Loucy (cell line): ENCODE measurements around the gene DVL3.
"Not testable (repeated sequence)": the region's sequence is repeated elsewhere in the genome, so short reads cannot be mapped to it uniquely, and the experiment has no call there.

Experiments used
- H2AFZ ChIP-seq: fragments of 200-600 bp; sonication (generic); 2 replicates; pipeline ENCODE4 v1.6.0; 2016; ENCODE audit warnings: antibody characterized with exemption, mild to moderate bottlenecking, low read length, moderate library complexity
- H3F3A ChIP-seq: fragments of 200-600 bp; 2 replicates; pipeline ENCODE4 v1.6.0; 2016; ENCODE audit warnings: antibody characterized with exemption, low read depth, mild to moderate bottlenecking
- H3K27me3 ChIP-seq: fragments of 200-600 bp; sonication (generic); 2 replicates; pipeline ENCODE4 v1.6.1; 2014; ENCODE audit warnings: low read length, mild to moderate bottlenecking; ENCODE audit not compliant: insufficient read depth, poor library complexity, severe bottlenecking
- H3K36me3 ChIP-seq: fragments of 200-600 bp; sonication (generic); 2 replicates; pipeline ENCODE4 v1.6.1; 2016; ENCODE audit warnings: low read length; ENCODE audit not compliant: insufficient read depth
- H3K4me1 ChIP-seq: fragments of 200-600 bp; sonication (generic); 2 replicates; pipeline ENCODE4 v1.5.1; 2014; ENCODE audit warnings: low read length, mild to moderate bottlenecking; ENCODE audit not compliant: insufficient read depth, poor library complexity, severe bottlenecking
- H3K4me2 ChIP-seq: fragments of 200-600 bp; sonication (generic); 2 replicates; pipeline ENCODE4 v1.6.0; 2014; ENCODE audit warnings: antibody characterized with exemption, low read length, low read depth, mild to moderate bottlenecking; ENCODE audit not compliant: poor library complexity, severe bottlenecking
- H3K4me3 ChIP-seq: fragments of 200-600 bp; sonication (generic); 2 replicates; pipeline ENCODE4 v1.5.1; 2014; ENCODE audit warnings: low read length, mild to moderate bottlenecking, mixed read lengths; ENCODE audit not compliant: poor library complexity, severe bottlenecking
- H3K79me2 ChIP-seq: fragments of 200-600 bp; sonication (generic); 2 replicates; pipeline ENCODE4 v1.6.1; 2014; ENCODE audit warnings: low read length; ENCODE audit not compliant: insufficient read depth
- H3K9ac ChIP-seq: fragments of 200-600 bp; sonication (generic); 2 replicates; pipeline ENCODE4 v1.6.0; 2014; ENCODE audit warnings: mild to moderate bottlenecking, low read depth, low read length, moderate library complexity; ENCODE audit not compliant: poor library complexity, severe bottlenecking
- H3K9me2 ChIP-seq: fragments of 200-600 bp; sonication (generic); replicated peaks from 2 replicates; pipeline ENCODE4 v1.6.1; 2016; ENCODE audit warnings: low read depth, low read length, mixed read lengths
- H3K9me3 ChIP-seq: fragments of 200-600 bp; sonication (generic); 2 replicates; pipeline ENCODE4 v1.6.1; 2014; ENCODE audit warnings: mild to moderate bottlenecking, antibody characterized with exemption, low read length, low read depth; ENCODE audit not compliant: insufficient read depth
- H4K20me1 ChIP-seq: fragments of 200-600 bp; sonication (generic); 2 replicates; pipeline ENCODE4 v1.6.0; 2014; ENCODE audit warnings: antibody characterized with exemption, low read length, mild to moderate bottlenecking; ENCODE audit not compliant: insufficient read depth, poor library complexity, severe bottlenecking
- EZH2phosphoT487 ChIP-seq: fragments of 200-600 bp; IDR thresholded peaks from 2 replicates; pipeline ENCODE4 v1.6.1; 2018; ENCODE audit warnings: antibody characterized with exemption, mild to moderate bottlenecking, moderate library complexity, borderline replicate concordance
- TF ChIP-seq, protein P1 (sequence below): fragments of 200-600 bp; sonication (generic); conservative IDR thresholded peaks from 2 replicates; pipeline ENCODE4 v1.5.1; 2014; ENCODE audit warnings: mild to moderate bottlenecking, antibody characterized with exemption, low read length

DVL3 gene

GRCh38 chr3:184149123-184149522 is 6.1 kb upstream of the DVL3 start:
- Histone ChIP-seq H2AFZ (no peak overlapping the region), H4K20me1 (no peaks in the 10 kb centered on the region), H3K79me2 (no peaks in the 10 kb centered on the region), H3K4me1 (peaks cover under 1% of the 10 kb centered on the region), H3K9ac (no peak overlapping the region), H3K4me2 (no peak overlapping the region), H3F3A (peaks cover under 1% of the 10 kb centered on the region), H3K27me3 (no peaks in the 10 kb centered on the region), H3K9me2 (no peaks in the 10 kb centered on the region), H3K9me3 (no peaks in the 10 kb centered on the region), H3K4me3 (no peak overlapping the region), H3K36me3 (peaks cover 20% of the 10 kb centered on the region; the same call in 1 of the 2 replicates)
- TF ChIP-seq, protein P1, sequence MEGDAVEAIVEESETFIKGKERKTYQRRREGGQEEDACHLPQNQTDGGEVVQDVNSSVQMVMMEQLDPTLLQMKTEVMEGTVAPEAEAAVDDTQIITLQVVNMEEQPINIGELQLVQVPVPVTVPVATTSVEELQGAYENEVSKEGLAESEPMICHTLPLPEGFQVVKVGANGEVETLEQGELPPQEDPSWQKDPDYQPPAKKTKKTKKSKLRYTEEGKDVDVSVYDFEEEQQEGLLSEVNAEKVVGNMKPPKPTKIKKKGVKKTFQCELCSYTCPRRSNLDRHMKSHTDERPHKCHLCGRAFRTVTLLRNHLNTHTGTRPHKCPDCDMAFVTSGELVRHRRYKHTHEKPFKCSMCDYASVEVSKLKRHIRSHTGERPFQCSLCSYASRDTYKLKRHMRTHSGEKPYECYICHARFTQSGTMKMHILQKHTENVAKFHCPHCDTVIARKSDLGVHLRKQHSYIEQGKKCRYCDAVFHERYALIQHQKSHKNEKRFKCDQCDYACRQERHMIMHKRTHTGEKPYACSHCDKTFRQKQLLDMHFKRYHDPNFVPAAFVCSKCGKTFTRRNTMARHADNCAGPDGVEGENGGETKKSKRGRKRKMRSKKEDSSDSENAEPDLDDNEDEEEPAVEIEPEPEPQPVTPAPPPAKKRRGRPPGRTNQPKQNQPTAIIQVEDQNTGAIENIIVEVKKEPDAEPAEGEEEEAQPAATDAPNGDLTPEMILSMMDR: no peak
- no peak for TF ChIP-seq EZH2phosphoT487

GRCh38 chr3:184149770-184150169 is 5.4 kb upstream of the DVL3 start:
- peaks cover 15% of the 10 kb centered on the region; the same call in 1 of the 2 replicates for H3K36me3 ChIP-seq
- not testable (repeated sequence) for H4K20me1 ChIP-seq, H3F3A ChIP-seq, H3K79me2 ChIP-seq, H3K4me3 ChIP-seq, H3K9me3 ChIP-seq, H3K9me2 ChIP-seq, H3K4me2 ChIP-seq, H3K4me1 ChIP-seq, H2AFZ ChIP-seq, H3K9ac ChIP-seq, H3K27me3 ChIP-seq
- TF ChIP-seq, protein P1: peak; percentile 25; the same call in 1 of the 2 replicates

- Histone ChIP-seq H2AFZ (peak overlapping the region; percentile 57), H4K20me1 (peaks cover 31% of the 10 kb centered on the region)
These were observed 706 bp downstream of the DVL3 start for GRCh38 chr3:184155644-184156521.

More at GRCh38 chr3:184155644-184156521, 706 bp downstream of the DVL3 start:
- Histone ChIP-seq H3K36me3 (no peaks in the 10 kb centered on the region), H3K27me3 (no peaks in the 10 kb centered on the region), H3K9ac (peak overlapping the region; percentile 87), H3K4me1 (peaks cover 36% of the 10 kb centered on the region), H3K79me2 (peaks cover 47% of the 10 kb centered on the region), H3K4me2 (peak overlapping the region; percentile 96), H3K4me3 (peak overlapping the region; percentile 83), H3K9me2 (no peaks in the 10 kb centered on the region), H3F3A (peaks cover 10% of the 10 kb centered on the region), H3K9me3 (no peaks in the 10 kb centered on the region)
- TF ChIP-seq EZH2phosphoT487: no peak
- TF ChIP-seq, protein P1: no peak
